ENCODE measurements around the gene CCDC40.

Gene CCDC40

DNA sequence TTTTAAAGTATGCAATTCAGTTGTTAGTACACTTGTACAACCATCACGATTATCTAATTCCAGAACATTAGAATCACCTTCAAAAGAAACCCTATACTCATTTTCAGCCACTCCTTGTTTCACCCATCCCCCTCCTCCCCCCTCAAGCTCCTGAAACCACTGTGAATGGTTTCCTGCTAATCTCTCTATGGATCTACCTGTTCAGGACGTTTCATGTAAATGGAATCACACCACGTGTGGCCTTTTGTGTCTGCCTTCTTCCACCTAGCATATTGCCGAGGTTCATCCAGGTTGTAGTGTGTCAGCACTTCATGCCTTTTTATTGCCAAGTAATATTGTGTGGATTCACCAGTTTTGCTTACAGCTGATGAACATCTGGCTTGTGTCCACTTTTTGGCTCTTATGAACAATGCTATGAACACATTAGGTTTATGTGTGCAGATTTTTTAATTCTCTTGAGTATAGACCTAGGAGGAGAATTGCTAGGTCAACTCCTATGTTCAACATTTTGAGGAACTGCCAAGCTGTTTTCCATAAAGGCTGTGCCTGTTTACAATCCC lies 92.6 kb downstream of the CCDC40 start:
- H3K4me3 Mint-ChIP-seq, result no peak overlapping the region
- no peaks in the 10 kb centered on the region for H3K4me1 Mint-ChIP-seq
- DNase-seq (ENCODE audit: low spot score in 2 of 2), result no peak
- H3K9me3 Mint-ChIP-seq, result no peaks in the 10 kb centered on the region
- no peak overlapping the region for H3K27ac Mint-ChIP-seq
- peaks cover 20% of the 10 kb centered on the region for H3K36me3 Mint-ChIP-seq
- ATAC-seq, result no peak

DNA sequence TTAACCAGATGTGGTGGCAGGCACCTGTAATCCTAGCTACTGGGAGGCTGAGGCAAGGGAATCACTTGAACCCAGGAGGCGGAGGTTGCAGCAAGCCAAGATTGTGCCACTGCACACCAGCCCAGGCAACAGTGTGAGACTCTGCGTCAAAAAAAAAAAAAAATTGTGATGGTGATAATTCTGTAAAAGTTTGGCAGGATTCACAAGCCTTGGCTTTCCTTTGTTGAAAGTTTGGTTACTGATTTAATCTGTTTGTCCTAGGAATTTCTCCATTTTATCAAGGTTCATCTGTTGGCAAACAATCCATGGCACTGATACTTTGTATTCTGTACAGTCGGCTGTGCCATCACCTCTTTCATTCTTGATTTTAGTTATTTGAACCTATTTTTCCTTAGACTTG lies 94.5 kb downstream of the CCDC40 start:
- no peak for DNase-seq (ENCODE audit: low spot score in 2 of 2)
- no peak overlapping the region for H3K4me3 Mint-ChIP-seq
- ATAC-seq, result no peak
- no peak overlapping the region for H3K27ac Mint-ChIP-seq
- no peaks in the 10 kb centered on the region for H3K9me3 Mint-ChIP-seq
- H3K36me3 Mint-ChIP-seq, result peaks cover 39% of the 10 kb centered on the region
- no peaks in the 10 kb centered on the region for H3K4me1 Mint-ChIP-seq

DNA sequence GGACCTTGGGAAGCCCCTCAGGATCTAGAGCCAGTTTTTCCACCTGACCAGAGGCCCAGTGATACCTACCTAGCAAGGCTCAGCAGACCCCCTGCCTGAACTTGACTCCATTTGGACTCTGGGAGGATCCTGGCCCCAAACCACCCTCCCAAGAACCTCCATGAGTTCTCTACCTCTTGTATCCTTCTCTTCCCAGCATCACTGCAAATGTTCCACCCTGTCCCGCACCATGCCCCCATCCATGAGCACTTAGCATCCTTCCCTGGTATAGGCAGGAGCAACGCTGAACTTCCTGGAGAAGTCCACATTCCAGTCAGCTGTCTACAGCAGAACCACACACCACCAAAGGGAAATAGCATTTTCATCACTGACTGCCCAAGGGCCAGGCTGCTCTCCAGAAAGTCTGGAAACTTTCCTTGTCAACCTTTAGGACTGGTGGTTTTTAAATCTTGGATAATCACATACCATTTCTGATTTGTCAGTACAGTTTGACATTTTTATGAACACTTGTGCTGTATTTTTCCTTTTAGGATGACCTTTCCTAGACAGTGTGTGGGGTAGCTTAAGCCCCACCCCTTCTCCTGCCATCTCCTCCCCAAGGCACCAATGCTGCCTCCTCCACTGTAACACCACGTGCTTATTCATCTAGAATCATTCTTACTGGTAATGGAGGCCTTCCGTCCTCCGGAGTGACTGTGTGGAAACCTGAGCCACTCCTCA lies 96.6 kb downstream of the CCDC40 start:
- Mint-ChIP-seq H3K36me3 (peaks cover 60% of the 10 kb centered on the region), H3K4me1 (no peaks in the 10 kb centered on the region), H3K9me3 (no peaks in the 10 kb centered on the region), H3K27ac (peak overlapping the region; percentile 27), H3K4me3 (no peak overlapping the region)
- DNase-seq (ENCODE audit: low spot score in 2 of 2), result no peak
- ATAC-seq, result peak; percentile 46

- Mint-ChIP-seq H3K9me3 (no peaks in the 10 kb centered on the region), H3K27ac (peak overlapping the region; percentile 27), H3K4me3 (no peak overlapping the region), H3K4me1 (no peaks in the 10 kb centered on the region), H3K36me3 (peaks cover 65% of the 10 kb centered on the region)
- no peak for DNase-seq (ENCODE audit: low spot score in 2 of 2)
- ATAC-seq, result no peak
Observed at GRCh38 chr17:80133626-80133970, 97.2 kb downstream of the CCDC40 start.

- Mint-ChIP-seq H3K4me1 (peaks cover 2% of the 10 kb centered on the region), H3K9me3 (no peaks in the 10 kb centered on the region), H3K36me3 (peaks cover 100% of the 10 kb centered on the region), H3K27ac (no peak overlapping the region), H3K4me3 (no peak overlapping the region)
- ATAC-seq, result no peak
- no peak for DNase-seq (ENCODE audit: low spot score in 2 of 2)
Observed at GRCh38 chr17:80137131-80137530, 100.7 kb downstream of the CCDC40 start.

DNA sequence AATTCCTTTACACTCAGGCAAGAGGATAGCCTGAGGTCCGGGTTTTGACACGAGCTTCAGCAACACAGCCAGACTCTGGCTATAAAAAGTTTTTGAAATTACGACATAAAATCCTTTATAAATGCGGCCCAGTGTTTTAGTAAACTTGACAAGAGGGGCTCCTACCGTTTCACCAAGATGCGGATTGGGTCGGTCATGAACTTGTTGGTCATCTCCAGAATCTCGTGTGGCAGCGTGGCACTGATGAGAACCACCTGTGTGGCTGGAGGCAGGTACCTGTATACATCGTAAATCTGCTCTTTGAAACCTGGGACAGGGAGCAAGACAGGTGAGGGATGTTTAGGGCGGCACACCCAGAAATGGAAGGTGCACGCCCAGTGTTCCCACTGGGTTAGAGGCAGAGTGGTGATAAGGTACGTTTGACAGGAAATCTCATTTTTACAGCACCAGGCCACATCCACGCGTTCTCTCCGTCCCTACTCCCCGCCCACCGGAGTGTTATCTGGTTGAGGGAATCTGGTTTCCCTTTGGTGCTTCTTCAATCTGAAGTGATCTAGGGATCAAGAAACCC lies 102.5 kb downstream of the CCDC40 start:
- Mint-ChIP-seq H3K36me3 (peaks cover 100% of the 10 kb centered on the region), H3K9me3 (no peaks in the 10 kb centered on the region), H3K27ac (no peak overlapping the region), H3K4me1 (peaks cover 6% of the 10 kb centered on the region), H3K4me3 (no peak overlapping the region)
- no peak for DNase-seq (ENCODE audit: low spot score in 2 of 2)
- no peak for ATAC-seq

DNA sequence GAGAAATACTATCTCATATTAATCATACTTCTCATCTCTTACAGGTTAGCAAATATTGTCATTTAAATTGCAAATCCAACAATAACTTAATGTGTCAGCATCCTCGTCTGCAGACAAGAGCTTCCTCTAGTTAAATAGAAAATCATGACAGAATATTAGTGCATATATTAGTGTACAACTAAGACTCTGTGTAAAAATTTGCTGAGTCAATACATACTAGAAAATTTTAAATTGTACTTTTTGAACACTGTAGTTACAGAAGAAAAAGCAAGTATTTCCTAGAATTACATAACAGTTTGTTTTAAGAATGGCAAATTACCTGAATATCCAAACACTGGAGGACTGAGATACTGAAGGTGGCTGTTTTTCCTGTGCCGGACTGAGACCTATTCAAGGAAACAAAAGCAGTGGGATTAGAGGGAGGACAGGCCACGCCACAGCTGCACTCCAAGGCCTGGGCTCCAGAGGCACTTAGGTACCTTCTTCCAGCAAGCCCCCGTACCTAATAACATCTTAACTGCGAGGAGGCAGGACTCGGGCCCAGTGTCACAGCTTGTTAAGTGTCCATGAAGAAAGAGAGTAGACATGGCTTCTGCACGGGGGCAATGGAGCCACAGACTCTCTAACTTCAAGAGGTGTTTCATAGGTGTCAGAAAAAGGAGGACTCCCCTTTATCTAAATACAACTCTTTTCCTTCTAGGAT lies 105.2 kb downstream of the CCDC40 start:
- DNase-seq (ENCODE audit: low spot score in 2 of 2) (no peak), ATAC-seq (no peak)
- Mint-ChIP-seq H3K36me3 (peaks cover 100% of the 10 kb centered on the region), H3K4me1 (peaks cover 28% of the 10 kb centered on the region), H3K27ac (no peak overlapping the region), H3K4me3 (no peak overlapping the region), H3K9me3 (no peaks in the 10 kb centered on the region)

DNA sequence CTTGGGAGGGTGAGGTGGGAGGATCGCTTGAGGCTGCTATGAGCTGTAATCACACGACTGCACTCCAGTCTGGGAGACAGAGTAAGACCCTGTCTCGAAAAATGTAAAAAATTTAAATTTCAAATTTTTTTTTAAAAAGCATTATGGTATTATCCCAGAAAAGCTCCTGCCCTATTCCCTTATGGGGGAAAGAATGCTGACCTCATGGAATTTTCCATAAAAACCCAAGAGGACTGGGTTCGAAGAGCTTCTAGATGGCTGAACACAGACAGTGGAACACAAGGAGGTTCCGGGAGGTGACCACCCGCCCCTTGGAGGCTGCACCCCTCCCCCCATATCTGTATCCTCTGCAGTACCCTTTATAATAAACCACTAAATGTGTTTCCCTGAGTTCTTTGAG lies 106.5 kb downstream of the CCDC40 start:
- Mint-ChIP-seq H3K4me3 (no peak overlapping the region), H3K4me1 (peaks cover 28% of the 10 kb centered on the region), H3K9me3 (no peaks in the 10 kb centered on the region), H3K27ac (no peak overlapping the region), H3K36me3 (peaks cover 96% of the 10 kb centered on the region)
- DNase-seq (ENCODE audit: low spot score in 2 of 2), result no peak
- no peak for ATAC-seq

DNA sequence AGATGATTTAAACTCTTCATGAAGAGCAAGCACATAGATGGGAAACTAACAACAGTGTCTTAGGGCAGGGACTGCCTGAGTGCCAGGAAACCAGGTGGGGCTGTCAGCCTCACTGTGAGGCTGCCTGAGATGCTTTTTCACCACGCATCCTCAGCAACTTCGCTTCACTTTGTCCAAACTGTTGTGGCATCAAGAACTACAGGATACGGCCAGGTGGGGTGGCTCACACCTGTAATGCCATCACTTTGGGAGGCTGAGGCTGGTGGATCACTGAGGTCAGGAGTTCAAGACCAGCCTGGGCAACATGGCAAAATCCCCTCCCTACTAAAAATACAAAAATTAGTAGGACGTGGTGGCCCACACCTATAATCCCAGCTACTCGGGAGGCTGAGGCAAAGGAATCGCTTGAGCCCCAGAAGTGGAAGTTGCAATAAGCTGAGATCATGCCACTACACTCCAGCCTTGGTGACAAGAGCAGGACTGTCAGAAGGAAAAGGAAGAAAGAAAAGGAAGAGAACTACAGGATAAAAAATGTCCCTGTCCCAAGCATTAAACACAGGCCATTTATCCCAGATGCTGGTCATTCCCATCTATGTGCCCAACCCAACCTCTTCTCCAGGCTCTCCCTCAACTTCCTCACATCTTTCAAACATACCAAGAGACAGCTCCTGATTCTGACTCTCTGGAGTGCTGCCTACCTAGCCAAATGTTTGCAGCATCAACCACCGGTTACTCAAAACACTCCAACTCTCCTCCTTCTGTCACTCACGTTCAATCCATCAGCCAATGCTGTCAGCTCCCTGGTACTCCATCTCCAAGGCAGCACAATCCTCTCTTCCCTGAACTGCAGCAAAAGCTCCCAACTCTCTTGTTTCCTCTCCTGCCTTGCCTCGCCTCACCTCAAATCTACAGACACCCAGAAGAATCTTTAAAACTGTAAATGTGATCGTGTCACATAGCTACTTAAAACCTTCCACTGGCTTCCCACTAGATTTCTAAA lies 108.9 kb downstream of the CCDC40 start:
- DNase-seq (ENCODE audit: low spot score in 2 of 2) (no peak), ATAC-seq (no peak)
- Mint-ChIP-seq H3K4me1 (peaks cover 33% of the 10 kb centered on the region), H3K4me3 (peak overlapping the region; percentile 85), H3K27ac (peak overlapping the region; percentile 89), H3K9me3 (no peaks in the 10 kb centered on the region), H3K36me3 (peaks cover 71% of the 10 kb centered on the region)

DNA sequence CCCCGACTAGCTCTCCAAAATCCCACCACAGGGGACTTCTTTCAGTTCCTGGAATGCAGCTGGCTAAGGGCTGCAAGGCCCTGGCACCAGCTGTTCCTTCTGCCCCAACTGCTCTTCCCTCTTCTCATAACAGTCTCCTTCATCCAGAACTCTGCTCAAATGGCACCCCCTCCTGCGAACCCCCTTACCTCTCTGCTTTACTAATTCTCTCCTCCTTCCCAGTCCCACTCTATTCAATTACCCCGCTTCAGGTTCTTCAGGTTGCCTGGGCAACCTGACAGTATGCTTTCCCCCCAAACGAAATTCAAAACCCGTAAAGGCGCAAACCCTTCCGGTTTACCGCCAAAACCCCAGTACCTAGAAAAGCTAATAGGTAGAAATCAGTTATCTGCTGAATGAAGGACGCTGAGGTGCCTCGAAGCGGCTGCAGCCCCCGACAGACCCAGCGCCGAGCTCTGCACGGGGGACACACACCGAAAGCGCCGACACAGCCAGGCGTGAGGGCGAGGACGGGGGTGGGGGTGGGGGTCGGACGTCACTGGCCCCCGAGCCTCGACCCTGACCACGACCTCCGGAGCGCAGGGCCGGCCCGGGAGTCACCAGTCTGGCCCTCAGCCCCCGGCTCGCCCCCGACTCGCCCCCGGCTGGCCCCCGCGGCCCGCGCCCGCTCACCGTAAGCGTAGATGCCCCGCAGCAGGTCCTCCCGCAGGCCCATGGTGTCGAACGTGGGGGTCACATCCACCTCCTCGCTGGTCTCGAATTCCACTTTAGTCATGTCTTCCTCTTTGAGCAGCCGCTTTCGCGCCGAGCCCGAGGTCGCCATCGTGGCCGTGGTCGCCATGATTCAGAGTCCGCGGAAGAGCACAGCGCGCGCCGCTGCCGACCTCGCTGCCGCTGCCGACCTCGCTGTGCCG lies 109.9 kb downstream of the CCDC40 start:
- peak; percentile 14 to 64 for DNase-seq (ENCODE audit: low spot score in 2 of 2)
- Mint-ChIP-seq H3K4me3 (peak overlapping the region; percentile 85), H3K36me3 (peaks cover 61% of the 10 kb centered on the region), H3K27ac (peak overlapping the region; percentile 89), H3K4me1 (peaks cover 33% of the 10 kb centered on the region), H3K9me3 (no peaks in the 10 kb centered on the region)
- peak; percentile 5 for ATAC-seq

DNA sequence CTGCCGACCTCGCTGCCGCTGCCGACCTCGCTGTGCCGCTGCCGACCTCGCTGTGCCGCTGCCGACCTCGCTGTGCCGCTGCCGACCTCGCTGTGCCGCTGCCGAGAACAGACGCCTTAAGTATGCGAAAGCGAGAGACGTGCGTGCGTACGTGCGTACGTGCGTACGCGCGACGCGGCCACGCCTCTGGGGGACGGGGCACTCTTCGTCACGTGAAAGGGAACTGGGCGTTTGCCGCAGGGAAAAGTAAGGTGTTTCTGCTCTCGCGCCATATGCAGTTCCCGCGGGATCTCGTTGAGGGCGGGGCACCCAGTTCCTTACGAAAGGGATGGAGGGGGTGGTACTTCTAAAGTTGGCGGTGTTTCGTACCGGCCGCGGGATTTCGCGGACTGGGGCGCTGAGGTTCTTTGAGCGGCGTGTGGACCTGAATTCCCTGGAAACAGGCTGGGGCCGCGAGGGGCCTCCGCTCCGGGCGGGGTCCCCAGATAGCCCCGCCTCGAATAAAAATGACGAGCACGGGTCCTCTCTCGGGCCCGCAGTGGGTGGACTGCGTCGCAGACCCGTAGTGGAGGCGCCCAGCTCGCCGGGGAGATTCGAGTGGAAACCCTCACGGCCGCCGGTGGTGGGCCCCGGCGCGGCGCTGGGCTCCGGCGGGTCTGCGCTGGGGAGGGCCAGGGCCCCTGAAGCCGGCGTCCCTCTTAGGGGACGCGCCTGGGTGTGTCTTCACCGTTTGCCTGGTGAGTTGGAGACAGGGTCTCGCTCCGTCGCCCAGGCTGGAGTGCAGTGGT lies 110.8 kb downstream of the CCDC40 start, which contains the start of gene EIF4A3:
TSS of gene EIF4A3 (minus strand) at position 94 of the 788 bp plus-strand sequence. CDS start 167 bp downstream, outside the sequence.
- Mint-ChIP-seq H3K27ac (peak within 1 kb of the TSS; percentile 89), H3K4me1 (peaks cover 37% of the 10 kb centered on the region), H3K36me3 (peaks cover 53% of the 10 kb centered on the region), H3K4me3 (peak within 1 kb of the TSS; percentile 85), H3K9me3 (peaks cover 3% of the 10 kb centered on the region)
- DNase-seq (ENCODE audit: low spot score in 2 of 2), result peak; percentile 89 to 98
- peak; percentile 94 for ATAC-seq

Data from stimulated activated effector memory CD8-positive, alpha-beta T cell treated with anti-CD3 and anti-CD28 coated beads, Interleukin-12 subunit alpha, Interleukin-12 subunit beta, amount 100 ng/mL, for 72 hours (primary cell).